CD4-positive, alpha-beta T cell treated with Interleukin-6 at 100 ng/mL for 8 hours (primary cell): ENCODE results near the gene PTH.

Source experiments
- DNase-seq: peaks from one replicate; pipeline ENCODE4 v3.0.0-alpha.2; 2020; ENCODE audit warnings: mixed read lengths, low spot score

The PTH gene

GRCh38 chr11:13495929-13496328, at the start of gene PTH:
PTH (minus strand) TSS chr11:13495997; CDS start chr11:13492855, 3,142 bp downstream.
- DNase-seq = no peak

- DNase-seq = no peak
Measured at GRCh38 chr11:13538044-13538443, 42.2 kb upstream of the PTH start.

- no peak for DNase-seq
Measured at GRCh38 chr11:13535819-13536218, 40.0 kb upstream of the PTH start.

GRCh38 chr11:13534358-13534757, 38.6 kb upstream of the PTH start:
- DNase-seq = no peak

GRCh38 chr11:13525257-13525656, 29.5 kb upstream of the PTH start:
- no peak for DNase-seq

- no peak for DNase-seq
Measured at GRCh38 chr11:13503393-13503792, 7.6 kb upstream of the PTH start.

GRCh38 chr11:13502492-13502891, 6.7 kb upstream of the PTH start:
- no peak for DNase-seq

- DNase-seq = no peak
Measured at GRCh38 chr11:13494051-13494450, 1.7 kb downstream of the PTH start.

GRCh38 chr11:13487661-13488030, 8.2 kb downstream of the PTH start:
- peak; percentile 35 for DNase-seq

- peak; percentile 68 for DNase-seq
Measured at GRCh38 chr11:13486926-13487660, 8.7 kb downstream of the PTH start.

- DNase-seq = no peak
Measured at GRCh38 chr11:13480198-13480597, 15.6 kb downstream of the PTH start.

- DNase-seq = no peak
Measured at GRCh38 chr11:13479688-13480087, 16.1 kb downstream of the PTH start.

GRCh38 chr11:13475091-13475490, 20.7 kb downstream of the PTH start:
- no peak for DNase-seq

- no peak for DNase-seq
Measured at GRCh38 chr11:13473013-13473722, 22.6 kb downstream of the PTH start.

- no peak for DNase-seq
Measured at GRCh38 chr11:13468750-13469149, 27.0 kb downstream of the PTH start.

- no peak for DNase-seq
Measured at GRCh38 chr11:13465909-13466371, 29.9 kb downstream of the PTH start.

GRCh38 chr11:13463779-13464290, 32.0 kb downstream of the PTH start:
- no peak for DNase-seq

- DNase-seq = peak; percentile 92
Measured at GRCh38 chr11:13462901-13463778, 32.7 kb downstream of the PTH start, which contains the start of gene BTBD10. BTBD10 (minus strand) TSS chr11:13463222; CDS start chr11:13445124, 18,098 bp downstream.

- DNase-seq = peak; percentile 48
Measured at GRCh38 chr11:13462311-13462900, 33.4 kb downstream of the PTH start.

GRCh38 chr11:13461291-13461690, 34.5 kb downstream of the PTH start:
- DNase-seq = no peak

- no peak for DNase-seq
Measured at GRCh38 chr11:13450832-13451397, 44.9 kb downstream of the PTH start.
